Measurements from ENCODE around the gene GALC.
"Not testable (repeated sequence)": the region's sequence is repeated elsewhere in the genome, so short reads cannot be mapped to it uniquely, and the experiment has no call there.

GALC gene

DNA sequence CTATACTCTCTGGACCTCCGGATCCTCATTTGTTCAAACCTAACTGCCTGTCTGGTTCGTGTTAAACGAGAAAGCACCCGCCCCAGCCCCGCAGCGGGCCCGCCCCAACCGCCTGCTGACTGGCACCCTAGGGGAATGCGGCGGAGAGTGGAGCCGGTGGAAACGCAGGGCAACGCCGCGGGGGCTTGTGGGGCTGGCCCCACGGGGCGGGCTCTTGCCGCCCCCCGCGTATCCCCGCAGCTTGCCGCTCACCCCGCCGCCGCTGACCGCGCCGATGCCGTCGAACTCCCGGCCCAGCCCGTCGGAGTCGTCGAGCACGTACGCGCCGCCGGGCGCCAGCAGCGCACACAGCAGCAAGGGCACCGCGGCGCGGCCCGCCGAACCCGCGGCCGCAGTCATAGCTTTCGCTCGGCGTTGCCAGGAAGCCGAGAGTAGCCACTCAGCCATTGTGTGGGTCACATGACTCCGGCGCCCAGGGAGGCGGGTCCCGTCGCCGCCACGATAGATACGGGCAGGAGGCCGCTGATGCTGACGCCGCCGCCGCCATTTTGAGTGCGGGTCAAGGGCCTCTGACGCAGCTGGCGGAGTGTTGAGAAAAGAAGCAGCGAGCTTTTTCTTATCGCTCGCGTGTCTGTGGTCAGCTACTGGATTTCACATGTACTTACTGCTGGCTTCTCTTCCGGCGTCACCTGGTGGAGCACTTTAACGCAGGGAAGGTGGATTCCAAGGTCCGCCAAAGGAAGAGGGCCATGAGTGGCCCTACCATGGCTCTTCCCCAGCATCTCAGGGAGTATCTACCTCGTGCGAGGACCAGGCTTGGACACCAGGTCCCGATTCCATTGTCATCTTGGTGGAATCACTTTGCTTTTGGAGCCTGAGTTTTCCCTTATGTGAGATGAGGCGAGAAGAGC, at the start of gene GALC:
GALC (minus strand) TSS at position 465 of the 911 bp plus-strand sequence; CDS start at position 447, 18 bp downstream.
- DNase-seq (ENCODE audit: low read depth): peak; percentile 91

GRCh38 chr14:88040146-88040545, 47.2 kb upstream of the GALC start:
- DNase-seq (ENCODE audit: low read depth): no peak

GRCh38 chr14:88039197-88039596, 46.2 kb upstream of the GALC start:
- no peak for DNase-seq (ENCODE audit: low read depth)

GRCh38 chr14:88037325-88037724, 44.3 kb upstream of the GALC start:
- no peak for DNase-seq (ENCODE audit: low read depth)

DNA sequence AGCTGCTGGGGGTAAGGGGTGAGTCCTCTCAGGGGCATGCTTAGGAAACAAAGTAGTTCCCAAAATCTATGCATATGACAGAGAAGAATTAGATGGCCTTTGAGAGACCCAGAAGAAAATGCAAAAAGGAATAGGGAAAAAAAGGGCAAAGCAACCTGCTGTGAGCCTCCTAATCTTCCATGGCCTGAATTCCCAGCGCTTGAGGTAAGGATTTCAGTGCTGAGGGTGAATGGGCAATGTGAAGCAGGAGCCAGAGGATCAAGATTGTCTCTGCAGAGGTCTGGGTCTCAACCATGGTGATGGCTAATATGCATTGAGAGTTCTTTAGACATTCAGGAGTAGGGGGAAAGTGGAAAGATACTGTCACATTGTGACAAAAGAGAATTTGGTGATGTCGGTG, 43.4 kb upstream of the GALC start:
- DNase-seq (ENCODE audit: low read depth): no peak

GRCh38 chr14:88034076-88034475, 41.1 kb upstream of the GALC start:
- no peak for DNase-seq (ENCODE audit: low read depth)

- DNase-seq (ENCODE audit: low read depth): no peak
Measured at GRCh38 chr14:88032373-88032772, 39.4 kb upstream of the GALC start.

- DNase-seq (ENCODE audit: low read depth): no peak
Measured at GRCh38 chr14:88030892-88031291, 37.9 kb upstream of the GALC start.

- DNase-seq (ENCODE audit: low read depth): no peak
Measured at GRCh38 chr14:88030079-88030478, 37.1 kb upstream of the GALC start.

- DNase-seq (ENCODE audit: low read depth): no peak
Measured at GRCh38 chr14:88029500-88029899, 36.5 kb upstream of the GALC start.

GRCh38 chr14:88026890-88027289, 33.9 kb upstream of the GALC start:
- DNase-seq (ENCODE audit: low read depth): no peak

GRCh38 chr14:88025313-88025712, 32.3 kb upstream of the GALC start:
- DNase-seq (ENCODE audit: low read depth): no peak

GRCh38 chr14:88024252-88025086, 31.5 kb upstream of the GALC start:
- not testable (repeated sequence) for DNase-seq (ENCODE audit: low read depth)

DNA sequence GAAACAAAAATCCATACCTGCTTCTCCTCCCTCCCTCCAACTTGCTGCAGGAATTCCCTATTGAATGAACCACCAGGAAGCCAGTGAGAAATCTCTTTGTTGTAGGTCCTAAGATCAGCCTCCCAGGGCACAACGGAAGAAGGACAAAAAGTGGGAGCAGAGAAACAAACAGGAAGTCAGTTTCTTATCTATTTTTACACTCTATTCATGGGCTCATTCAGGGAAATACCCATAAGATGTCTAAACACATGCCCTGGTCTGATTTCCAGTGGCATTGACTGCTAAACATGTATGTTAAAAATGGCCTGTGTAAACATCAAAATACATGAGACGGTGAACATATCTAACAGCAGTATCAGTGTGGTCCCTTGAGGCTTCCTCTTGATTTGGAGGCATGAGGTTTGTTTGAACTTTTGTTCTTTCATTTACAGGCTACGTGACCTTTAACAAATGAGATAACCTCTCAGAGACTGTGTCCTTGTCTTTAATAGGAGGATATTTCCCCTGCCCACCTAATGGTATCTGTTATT, 30.7 kb upstream of the GALC start:
- DNase-seq (ENCODE audit: low read depth): no peak

- DNase-seq (ENCODE audit: low read depth): no peak
Measured at GRCh38 chr14:88017535-88017934, 24.6 kb upstream of the GALC start.

DNA sequence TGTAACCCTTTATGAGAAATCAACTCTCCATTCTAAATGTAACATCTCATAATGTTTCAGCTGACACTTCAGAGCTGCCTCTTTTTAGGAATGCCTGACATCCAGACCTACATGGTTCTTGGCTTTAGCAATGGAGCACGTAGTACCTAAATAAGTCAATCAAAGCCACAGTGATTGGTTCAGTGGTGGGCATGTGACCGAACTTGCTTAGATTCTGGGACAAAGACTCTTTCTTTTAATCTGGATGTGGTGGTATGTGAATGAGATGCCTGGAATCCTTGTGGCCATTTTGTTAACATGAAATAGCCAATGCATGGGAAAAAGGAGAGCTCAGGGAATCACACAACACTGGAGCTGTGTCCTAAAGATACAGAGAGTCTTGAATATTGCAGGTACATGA, 23.8 kb upstream of the GALC start:
- no peak for DNase-seq (ENCODE audit: low read depth)

GRCh38 chr14:88013750-88014349, 20.9 kb upstream of the GALC start:
- peak; percentile 20 for DNase-seq (ENCODE audit: low read depth)

- no peak for DNase-seq (ENCODE audit: low read depth)
Measured at GRCh38 chr14:88012495-88012894, 19.5 kb upstream of the GALC start.

- no peak for DNase-seq (ENCODE audit: low read depth)
Measured at GRCh38 chr14:88010331-88010730, 17.3 kb upstream of the GALC start.

- DNase-seq (ENCODE audit: low read depth): no peak
Measured at GRCh38 chr14:88009486-88009885, 16.5 kb upstream of the GALC start.

- DNase-seq (ENCODE audit: low read depth): no peak
Measured at GRCh38 chr14:88008039-88008742, 15.2 kb upstream of the GALC start.

DNA sequence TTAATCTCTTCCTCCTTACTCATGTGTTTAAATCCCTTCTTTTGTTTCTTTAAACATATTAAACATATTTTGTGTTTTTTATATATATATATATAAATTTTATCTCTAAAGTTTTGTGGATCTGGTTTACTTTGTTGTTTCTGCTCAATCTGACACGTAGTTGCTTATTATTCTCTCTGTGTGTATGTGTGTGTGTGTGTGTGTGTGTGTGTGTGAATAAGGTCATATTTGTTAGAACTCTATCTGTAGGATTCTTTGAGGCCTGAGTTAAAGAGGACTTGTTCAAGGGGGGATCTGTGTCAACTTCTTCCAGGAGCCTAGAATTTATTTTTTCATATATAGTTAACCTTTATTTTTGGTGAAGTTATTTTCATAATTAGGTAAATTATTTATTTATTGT, 14.6 kb upstream of the GALC start:
- no peak for DNase-seq (ENCODE audit: low read depth)

Measured in activated T-cell treated with anti-CD3 and anti-CD28 coated beads for 24 hours (primary cell).